ENCODE measurements around the gene OAS2.

GRCh38 chr12:113007166-113007565 lies 28.8 kb downstream of the OAS2 start:
- TF ChIP-seq EZH2 (IDR thresholded peaks at IDR 0.05) (no peak), POLR2AphosphoS5 (IDR thresholded peaks at IDR 0.05; ENCODE audit: borderline replicate concordance, low read depth, low read length) (no peak)

Measured in SK-N-MC (cell line).